Activated B cell treated with CpG ODN at 0.5 μM for 24 hours (primary cell): ENCODE data around the gene GOLGA6L7. TPM values are rescaled to one million over a fixed set of nuclear protein-coding genes. Genes with fewer than 3 reads are reported as not detected.

Experiments used
- ATAC-seq: fragments of 200-7000 bp; cut with Tn5 transposase; one replicate; pipeline ENCODE4 v1.10.0; 2021; ENCODE audit warnings: low read depth, mild to moderate bottlenecking, moderate library complexity
- CTCF ChIA-PET: fragments of 350-600 bp; sonication (Branson Sonifier 250); formaldehyde crosslinking; loops from one replicate; lab custom pipeline; 2021; ENCODE audit warnings: antibody characterized with exemption; lab: Charles Lee
- POLR2A ChIA-PET: fragments of 350-600 bp; sonication (Branson Sonifier 250); formaldehyde crosslinking; loops from one replicate; lab custom pipeline; 2021; ENCODE audit warnings: antibody characterized with exemption; lab: Charles Lee
- DNase-seq: peaks from one replicate; pipeline ENCODE4 v3.0.0; 2022
- H3K27ac Mint-ChIP-seq: one replicate; pipeline ENCODE4 v1.8.0; 2020; ENCODE audit warnings: mixed read lengths
- H3K27me3 Mint-ChIP-seq: one replicate; pipeline ENCODE4 v1.8.0; 2021; ENCODE audit warnings: mixed read lengths
- H3K36me3 Mint-ChIP-seq: one replicate; pipeline ENCODE4 v1.8.0; 2021; ENCODE audit warnings: low read depth, mixed read lengths
- H3K4me1 Mint-ChIP-seq: one replicate; pipeline ENCODE4 v1.8.0; 2021; ENCODE audit warnings: mixed read lengths
- H3K4me3 Mint-ChIP-seq: one replicate; pipeline ENCODE4 v1.8.0; 2020; ENCODE audit warnings: mild to moderate bottlenecking, mixed read lengths
- H3K9me3 Mint-ChIP-seq: one replicate; pipeline ENCODE4 v1.8.0; 2020; ENCODE audit warnings: mixed read lengths
- intact Hi-C: fragments of 100-400 bp; cut with micrococcal nuclease; formaldehyde crosslinking; loops from one replicate; pipeline ENCODE4 v1.15.1; 2024
- total RNA-seq: library from RNA; stranded (reverse); gene quantifications from 2 replicates; pipeline ENCODE4 v1.2.3, GENCODE V29; 2022
- TF ChIP-seq, protein P1 (sequence below): fragments of 200-600 bp; IDR thresholded peaks from one replicate; pipeline ENCODE4 v1.8.0; 2022; ENCODE audit warnings: antibody characterized with exemption, mild to moderate bottlenecking

Gene GOLGA6L7
- total RNA-seq, 1 donor from 2014 or later = not detected

DNA sequence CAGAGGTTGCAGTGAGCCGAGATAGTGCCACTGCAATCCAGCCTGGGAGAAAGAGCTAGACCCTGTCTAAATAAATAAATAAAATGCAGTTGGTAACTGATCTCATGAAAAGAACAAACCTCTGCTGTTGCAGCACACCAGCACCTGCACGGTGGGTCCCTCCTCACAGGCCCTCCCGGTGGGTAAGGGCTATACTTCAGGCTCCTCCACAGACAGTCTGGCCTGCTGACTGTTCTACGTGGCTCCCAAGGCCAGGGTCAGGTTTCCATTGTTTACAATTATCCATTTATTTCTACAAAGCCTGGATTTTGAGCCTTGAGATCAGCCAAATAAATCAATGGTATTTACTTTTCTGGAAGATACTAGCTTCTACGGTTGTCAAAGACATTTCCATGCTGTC is 32.2 kb upstream of the GOLGA6L7 start:
- H3K9me3 Mint-ChIP-seq = no peaks in the 10 kb centered on the region
- no peak overlapping the region for H3K27ac Mint-ChIP-seq
- TF ChIP-seq, protein P1, sequence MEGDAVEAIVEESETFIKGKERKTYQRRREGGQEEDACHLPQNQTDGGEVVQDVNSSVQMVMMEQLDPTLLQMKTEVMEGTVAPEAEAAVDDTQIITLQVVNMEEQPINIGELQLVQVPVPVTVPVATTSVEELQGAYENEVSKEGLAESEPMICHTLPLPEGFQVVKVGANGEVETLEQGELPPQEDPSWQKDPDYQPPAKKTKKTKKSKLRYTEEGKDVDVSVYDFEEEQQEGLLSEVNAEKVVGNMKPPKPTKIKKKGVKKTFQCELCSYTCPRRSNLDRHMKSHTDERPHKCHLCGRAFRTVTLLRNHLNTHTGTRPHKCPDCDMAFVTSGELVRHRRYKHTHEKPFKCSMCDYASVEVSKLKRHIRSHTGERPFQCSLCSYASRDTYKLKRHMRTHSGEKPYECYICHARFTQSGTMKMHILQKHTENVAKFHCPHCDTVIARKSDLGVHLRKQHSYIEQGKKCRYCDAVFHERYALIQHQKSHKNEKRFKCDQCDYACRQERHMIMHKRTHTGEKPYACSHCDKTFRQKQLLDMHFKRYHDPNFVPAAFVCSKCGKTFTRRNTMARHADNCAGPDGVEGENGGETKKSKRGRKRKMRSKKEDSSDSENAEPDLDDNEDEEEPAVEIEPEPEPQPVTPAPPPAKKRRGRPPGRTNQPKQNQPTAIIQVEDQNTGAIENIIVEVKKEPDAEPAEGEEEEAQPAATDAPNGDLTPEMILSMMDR = no peak
- DNase-seq (no peak), ATAC-seq (no peak)
- H3K4me3 Mint-ChIP-seq = no peak overlapping the region
- ChIA-PET CTCF (no interaction called here), POLR2A (no interaction called here)
- H3K4me1 Mint-ChIP-seq = no peaks in the 10 kb centered on the region
- intact Hi-C loops = no loop called here
- no peaks in the 10 kb centered on the region for H3K36me3 Mint-ChIP-seq
- H3K27me3 Mint-ChIP-seq = peaks cover 6% of the 10 kb centered on the region

DNA sequence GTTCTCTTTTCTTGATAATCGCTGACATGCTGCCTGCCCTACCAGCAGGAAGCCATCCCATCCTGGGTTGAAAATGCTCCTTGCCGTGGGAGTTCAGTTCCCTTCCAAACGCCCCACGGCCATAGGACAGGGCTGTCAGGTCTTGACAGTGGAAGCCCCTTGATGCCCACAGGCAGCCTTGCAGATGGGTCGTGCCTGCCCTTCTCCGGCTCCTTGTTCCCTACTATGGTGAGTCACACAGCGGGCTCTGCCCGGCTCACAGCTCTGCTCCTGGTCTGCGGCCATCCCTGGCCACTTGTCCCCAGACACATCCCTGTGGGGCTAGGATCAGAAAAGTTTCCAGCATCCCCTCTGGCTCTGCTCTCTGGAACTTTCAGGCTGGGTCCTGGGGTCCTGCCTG is 31.1 kb upstream of the GOLGA6L7 start:
- POLR2A ChIA-PET = no interaction called here
- no peaks in the 10 kb centered on the region for H3K36me3 Mint-ChIP-seq
- intact Hi-C loops = no loop called here

DNA sequence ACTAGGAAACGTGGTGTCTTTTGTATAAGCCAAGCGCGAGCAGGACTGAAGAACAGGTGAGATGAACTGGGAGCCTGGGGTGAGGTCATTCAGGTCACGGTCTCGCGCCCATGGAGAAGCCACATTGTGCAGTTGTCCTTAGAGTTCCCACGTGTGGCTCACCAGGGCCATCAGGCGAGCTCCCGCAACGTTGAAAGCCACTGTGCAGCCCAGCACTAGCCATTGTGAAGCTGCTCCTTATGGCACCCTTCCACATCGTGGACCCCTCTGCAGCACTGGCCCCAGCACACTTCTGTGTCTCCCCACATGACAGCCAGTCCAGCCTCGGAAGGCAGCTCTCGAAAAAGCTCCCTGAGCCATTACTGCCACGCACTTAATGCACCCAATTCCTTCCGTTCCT is 29.8 kb upstream of the GOLGA6L7 start:
- no peaks in the 10 kb centered on the region for H3K9me3 Mint-ChIP-seq
- H3K4me1 Mint-ChIP-seq = no peaks in the 10 kb centered on the region
- H3K4me3 Mint-ChIP-seq = no peak overlapping the region
- no peaks in the 10 kb centered on the region for H3K27me3 Mint-ChIP-seq
- intact Hi-C loops = no loop called here
- ChIA-PET POLR2A (no interaction called here), CTCF (no interaction called here)
- H3K27ac Mint-ChIP-seq = no peak overlapping the region
- H3K36me3 Mint-ChIP-seq = no peaks in the 10 kb centered on the region
- TF ChIP-seq, protein P1 = no peak
- no peak for DNase-seq
- ATAC-seq = no peak

More for the DNA sequence above, 31.1 kb upstream of the GOLGA6L7 start:
- ATAC-seq = no peak
- DNase-seq = no peak
- TF ChIP-seq, protein P1 = no peak
- peaks cover 6% of the 10 kb centered on the region for H3K27me3 Mint-ChIP-seq
- H3K4me1 Mint-ChIP-seq = no peaks in the 10 kb centered on the region
- no peak overlapping the region for H3K27ac Mint-ChIP-seq
- H3K9me3 Mint-ChIP-seq = no peaks in the 10 kb centered on the region
- H3K4me3 Mint-ChIP-seq = no peak overlapping the region
- CTCF ChIA-PET = no interaction called here

DNA sequence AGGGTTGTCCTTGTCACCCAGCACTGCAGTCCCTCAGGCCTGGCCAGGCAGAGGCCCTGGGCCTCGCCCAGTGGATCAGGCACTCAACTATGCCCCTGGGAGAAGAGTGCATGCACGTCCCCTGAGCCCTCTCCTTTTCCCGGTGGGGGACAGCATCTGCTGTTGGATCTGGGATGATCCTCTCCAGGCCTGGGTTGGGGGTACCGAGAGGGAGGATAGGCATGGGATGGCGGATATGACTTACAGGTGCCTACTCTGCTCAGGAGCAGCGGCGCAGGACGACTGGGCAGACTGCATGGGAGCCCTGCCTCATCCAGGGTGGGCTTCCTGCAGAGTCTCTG is 28.4 kb upstream of the GOLGA6L7 start:
- Mint-ChIP-seq H3K9me3 (no peaks in the 10 kb centered on the region), H3K27me3 (no peaks in the 10 kb centered on the region), H3K4me3 (no peak overlapping the region), H3K36me3 (no peaks in the 10 kb centered on the region), H3K4me1 (no peaks in the 10 kb centered on the region), H3K27ac (no peak overlapping the region)
- ChIA-PET POLR2A (no interaction called here), CTCF (no interaction called here)
- TF ChIP-seq, protein P1 = no peak
- ATAC-seq = no peak
- no peak for DNase-seq
- intact Hi-C loops = no loop called here

DNA sequence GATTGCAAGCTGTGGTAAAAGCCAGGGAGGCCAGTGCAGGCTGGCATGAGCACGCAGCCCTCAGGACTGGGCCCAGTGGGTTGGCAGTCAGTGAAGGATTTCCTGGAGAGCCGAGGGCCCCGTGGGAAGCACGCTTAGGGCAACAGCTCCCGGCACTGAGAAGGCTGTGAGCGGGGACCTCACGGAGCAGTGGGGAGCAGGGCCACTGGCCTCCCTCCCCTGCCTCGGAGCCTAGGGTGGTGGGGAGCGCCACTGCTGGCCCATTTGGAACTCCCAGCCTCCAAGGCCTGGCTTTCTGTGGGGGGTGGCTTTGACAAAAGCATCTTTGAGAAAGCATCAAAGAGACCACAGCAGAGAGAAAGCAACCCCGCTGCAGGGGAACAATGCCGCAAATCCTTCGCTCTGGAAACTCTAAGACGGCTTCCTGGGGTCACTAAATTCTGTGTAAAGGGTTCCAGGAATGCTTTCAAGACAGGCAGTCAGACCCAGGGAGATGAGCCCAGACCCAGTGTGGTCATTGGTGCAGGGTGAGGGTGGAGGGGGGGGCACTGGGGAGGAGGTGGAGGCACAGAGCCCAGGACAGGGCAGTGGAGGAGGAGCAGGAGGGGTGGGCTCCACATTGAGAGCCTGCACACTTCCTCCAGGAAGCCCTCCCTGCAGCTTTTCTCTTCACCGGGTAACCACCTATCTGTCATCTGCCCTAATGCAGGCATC is 27.8 kb upstream of the GOLGA6L7 start:
- ATAC-seq = no peak
- no peak overlapping the region for H3K4me3 Mint-ChIP-seq
- no peaks in the 10 kb centered on the region for H3K36me3 Mint-ChIP-seq
- ChIA-PET POLR2A (no interaction called here), CTCF (no interaction called here)
- intact Hi-C loops = no loop called here
- TF ChIP-seq, protein P1 = no peak
- no peaks in the 10 kb centered on the region for H3K9me3 Mint-ChIP-seq
- no peaks in the 10 kb centered on the region for H3K27me3 Mint-ChIP-seq
- H3K27ac Mint-ChIP-seq = no peak overlapping the region
- H3K4me1 Mint-ChIP-seq = no peaks in the 10 kb centered on the region
- no peak for DNase-seq
